Measurements from ENCODE around the gene NECAB2.

The NECAB2 gene

GRCh38 chr16:84029297-84030047 is 61.4 kb downstream of the NECAB2 start:
- no peak for DNase-seq

- DNase-seq: no peak
Observed at GRCh38 chr16:84031556-84031955, 63.5 kb downstream of the NECAB2 start.

DNA sequence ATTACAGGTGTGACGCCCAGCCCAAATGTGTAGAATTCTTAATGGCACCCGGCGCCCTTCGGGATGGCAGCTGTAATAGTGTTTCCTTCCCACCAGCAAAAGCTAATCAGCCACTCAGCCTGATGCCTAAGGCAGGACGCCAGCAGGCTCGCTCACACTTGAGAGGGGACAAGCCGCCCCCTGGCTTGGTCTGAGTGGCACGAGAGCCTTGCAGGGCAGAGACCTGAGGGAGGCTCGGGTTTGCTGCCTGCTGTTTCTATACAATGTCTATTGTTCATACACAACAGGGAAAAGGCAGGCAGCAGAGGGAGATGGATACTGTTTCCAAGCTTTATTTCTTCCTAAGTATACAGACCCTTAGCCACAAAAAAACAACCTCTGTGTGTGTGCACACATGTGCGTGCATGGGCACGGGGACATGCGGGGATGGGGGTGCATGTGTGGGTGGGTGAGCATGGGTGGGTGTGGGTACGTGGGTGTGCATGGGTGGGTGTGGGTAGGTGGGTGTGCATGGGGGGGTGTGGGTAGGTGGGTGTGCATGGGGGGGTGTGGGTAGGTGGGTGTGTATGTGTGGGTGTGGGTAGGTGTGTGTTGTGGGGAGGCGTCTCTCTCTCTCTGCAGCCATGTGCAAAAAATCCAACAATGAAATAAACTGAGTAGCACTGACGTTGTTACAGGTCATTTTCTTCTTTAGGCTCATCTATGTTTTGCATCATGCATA is 64.6 kb downstream of the NECAB2 start:
- DNase-seq: no peak

DNA sequence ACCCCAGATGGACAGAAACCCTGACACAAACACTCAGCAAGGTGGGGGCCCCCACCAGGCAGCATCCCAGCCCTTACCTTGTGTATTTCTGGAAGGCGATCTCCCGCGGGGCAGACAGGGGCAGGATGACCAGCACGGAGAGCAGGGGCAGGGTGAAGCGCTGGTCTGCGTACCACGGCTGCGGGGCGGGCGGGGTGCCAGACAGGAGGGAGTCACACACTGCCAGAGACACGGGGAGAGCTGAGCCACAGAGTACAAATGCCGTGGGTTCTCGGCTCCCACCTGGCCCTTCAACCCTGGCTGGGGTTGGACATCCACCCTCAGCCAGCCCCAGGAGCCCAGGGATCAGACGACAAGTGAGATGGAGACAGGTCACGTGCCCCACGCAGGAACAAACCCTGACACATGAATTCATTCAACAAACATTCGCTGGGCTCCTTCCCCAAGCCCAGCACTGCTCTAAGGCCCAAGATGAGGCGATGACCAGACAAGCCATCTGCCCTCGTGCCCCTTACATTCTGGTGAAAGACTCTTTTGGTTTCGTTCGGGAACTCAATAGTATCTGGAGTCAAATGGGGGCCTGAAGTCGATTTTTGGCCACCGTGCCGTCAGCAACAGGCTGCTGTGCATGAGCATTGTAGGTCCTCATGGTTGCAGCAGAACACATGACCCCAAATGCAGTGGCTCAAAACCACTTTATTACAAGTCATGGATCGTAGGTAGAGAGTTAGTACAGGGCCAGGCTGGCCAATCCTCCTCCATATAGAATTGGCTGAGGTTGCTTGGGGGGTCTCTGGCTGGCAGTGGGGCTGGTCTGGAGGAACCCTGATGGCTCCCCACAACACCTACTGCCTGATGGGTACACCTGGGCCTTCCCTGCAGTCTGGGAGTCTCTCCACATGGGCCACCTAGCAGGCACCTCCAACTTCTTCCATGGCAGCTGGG is 65.5 kb downstream of the NECAB2 start:
- no peak for DNase-seq

- DNase-seq: no peak
Observed at GRCh38 chr16:84034516-84034915, 66.5 kb downstream of the NECAB2 start.

GRCh38 chr16:84036131-84036530 is 68.1 kb downstream of the NECAB2 start:
- DNase-seq: no peak

DNA sequence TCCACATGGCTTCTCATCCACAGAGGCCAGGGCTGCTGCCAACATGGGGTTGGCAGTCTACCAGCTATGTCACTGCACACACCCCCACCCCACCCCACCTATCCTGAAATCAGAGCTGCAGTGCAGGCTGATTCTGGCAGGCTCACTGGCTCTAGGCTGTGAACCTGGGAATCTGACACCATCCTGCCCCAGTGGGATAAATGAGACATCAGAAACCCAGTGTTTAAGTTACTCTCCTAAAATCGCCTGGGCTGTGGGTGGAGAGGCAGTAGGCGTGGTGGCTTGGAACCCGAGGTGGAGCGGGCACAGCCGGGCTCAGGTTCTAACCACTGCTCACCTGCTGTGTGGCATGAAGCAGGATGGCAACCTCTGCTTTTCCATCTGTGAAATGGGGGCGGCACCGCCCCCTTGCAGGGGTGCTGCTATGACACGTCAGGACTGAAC is 69.0 kb downstream of the NECAB2 start:
- DNase-seq: no peak

GRCh38 chr16:84038469-84038868 is 70.4 kb downstream of the NECAB2 start:
- no peak for DNase-seq

DNA sequence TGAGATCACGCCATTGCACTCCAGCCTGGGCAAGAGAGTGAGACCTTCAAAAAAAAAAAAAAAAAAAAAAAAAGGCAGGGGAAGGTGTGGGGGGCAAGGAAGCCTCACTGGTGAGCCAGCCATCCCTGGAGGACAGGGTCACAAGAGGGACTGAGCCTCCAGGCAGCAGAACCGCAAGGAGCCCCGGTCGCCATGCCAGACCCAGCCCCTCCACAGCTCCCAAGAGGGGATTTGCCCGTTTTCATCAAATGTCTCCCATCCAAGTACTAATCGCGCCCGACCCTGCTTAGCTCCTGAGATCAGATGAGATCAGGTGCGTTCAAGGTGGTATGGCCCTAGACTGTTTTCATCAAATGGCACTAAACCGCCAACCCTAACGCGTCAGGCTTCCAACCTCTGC is 71.7 kb downstream of the NECAB2 start:
- no peak for DNase-seq

DNA sequence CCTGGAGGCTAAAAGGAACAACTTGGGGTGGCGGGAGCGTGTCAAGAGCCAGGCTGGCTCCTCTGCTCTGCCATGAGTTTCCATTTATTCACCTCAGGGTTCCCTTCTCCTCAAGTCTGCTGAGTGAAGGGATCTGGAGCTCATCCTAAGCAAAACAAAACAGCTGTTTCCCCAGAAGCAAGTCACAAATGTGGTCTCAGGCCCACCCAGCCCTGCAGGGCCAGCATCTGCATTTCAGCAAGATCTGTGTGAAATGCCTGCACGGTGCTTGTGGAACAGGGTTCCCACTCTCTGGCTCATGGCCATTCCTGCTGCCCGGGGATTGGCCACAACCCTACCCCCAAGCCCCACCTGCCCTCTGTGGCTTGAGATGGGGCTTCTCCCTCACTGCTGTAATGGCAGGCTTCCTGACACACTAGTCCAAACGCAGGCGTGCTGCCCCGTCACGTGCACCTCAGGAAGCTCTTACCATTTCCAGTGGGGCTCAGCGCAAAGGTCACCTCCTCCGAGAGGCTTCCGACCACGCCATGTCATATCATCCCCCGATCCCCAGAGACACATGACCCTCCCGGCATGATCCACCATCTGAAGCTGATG is 72.3 kb downstream of the NECAB2 start:
- DNase-seq: no peak

DNA sequence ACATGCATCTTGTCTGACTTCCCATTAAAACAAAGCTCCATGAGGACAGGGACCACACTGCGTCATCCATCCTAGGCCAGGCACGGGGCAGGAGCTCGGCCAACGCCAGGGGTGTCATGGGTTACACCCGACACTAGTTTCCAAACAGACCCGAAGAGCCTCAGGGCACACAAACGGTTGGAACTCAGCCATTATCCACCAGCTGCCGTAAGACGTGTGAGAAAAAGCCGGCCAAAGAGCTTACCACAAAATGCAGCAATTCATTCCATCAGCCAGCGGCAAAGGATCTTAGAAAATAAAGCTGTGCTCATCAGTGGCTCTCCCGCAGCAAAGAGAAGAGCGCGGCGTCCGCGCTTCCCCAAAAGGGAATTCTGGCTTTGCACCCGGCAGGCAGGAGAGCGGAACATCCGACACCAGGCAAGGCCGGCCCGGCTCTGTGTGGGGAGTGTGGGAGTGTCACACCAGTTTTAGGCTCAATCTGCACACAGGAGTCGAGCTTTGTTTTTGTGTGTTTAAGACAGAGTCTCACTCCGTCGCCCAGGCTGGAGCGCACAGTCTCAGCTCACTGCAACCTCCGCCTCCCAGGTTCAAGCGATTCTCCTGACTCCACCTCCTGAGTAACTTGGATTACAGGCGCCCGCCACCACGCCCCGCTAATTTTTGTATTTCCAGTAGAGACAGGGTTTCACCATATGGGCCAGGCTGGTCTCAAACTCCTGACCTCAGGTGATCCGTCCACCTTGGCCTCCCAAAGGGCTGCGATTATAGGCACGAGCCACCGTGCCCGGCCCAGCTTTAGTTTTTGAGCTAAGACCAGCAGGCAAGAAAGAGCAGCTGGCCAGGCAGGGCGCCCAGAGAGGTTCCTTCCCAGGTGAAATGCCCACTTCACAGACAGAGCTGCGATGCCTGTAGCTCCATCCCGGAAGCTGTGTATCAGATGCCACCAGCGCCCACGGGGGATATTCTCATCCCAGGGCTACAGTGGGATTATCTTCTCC is 73.1 kb downstream of the NECAB2 start:
- DNase-seq: no peak

DNA sequence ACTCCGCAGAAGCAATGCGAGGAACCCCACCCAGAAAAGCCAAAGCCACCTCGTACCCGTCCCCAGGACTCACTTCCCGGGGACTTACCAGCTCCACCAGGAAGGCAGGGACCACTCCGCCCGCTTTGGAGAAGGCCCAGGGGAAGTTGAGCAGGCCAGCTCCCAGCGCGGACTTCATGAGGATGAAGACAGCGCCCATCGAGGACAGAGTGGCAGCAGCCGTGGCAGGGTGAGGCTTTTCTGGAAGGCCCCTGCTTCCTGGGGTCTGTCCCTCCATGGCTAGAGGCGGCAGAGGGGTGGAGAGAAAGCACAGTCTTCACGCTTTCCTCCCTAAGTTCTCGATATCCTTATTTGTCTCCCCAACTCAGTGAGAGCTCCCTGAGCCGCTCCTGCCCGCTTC is 73.8 kb downstream of the NECAB2 start:
- DNase-seq: no peak

DNA sequence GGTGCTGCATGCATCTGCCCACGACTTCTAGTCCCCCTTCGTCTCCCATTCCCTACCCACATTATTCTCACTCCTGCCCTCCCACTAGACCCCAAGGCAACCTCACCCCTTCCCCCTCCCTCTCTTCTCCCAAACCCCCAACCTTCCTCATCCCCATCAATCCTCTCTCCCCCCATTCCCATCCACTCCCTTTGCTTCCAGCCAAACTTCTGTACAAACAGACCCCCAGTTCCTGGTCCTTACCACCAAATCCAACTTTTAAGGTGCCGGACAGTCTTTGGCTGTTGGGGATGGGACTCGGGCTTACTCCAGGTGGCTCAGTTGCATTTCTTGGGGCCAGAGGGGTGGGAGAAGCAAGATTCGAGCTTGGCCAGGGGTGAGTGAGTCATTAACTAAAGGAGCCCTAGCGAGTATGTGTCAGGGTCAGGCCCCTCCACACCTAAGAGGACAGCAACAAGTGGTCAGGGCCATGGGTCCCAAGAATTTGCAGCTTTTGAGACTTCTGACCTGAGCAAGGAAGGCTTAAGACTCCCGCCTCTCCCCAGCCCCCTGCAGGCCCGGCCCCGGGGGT is 74.3 kb downstream of the NECAB2 start, which contains the start of gene SLC38A8:
TSS of gene SLC38A8 (minus strand) at position 488 of the 571 bp plus-strand sequence. CDS start 638 bp downstream, outside the sequence.
- DNase-seq: no peak

GRCh38 chr16:84042879-84043485 is 74.9 kb downstream of the NECAB2 start:
- DNase-seq: no peak

DNA sequence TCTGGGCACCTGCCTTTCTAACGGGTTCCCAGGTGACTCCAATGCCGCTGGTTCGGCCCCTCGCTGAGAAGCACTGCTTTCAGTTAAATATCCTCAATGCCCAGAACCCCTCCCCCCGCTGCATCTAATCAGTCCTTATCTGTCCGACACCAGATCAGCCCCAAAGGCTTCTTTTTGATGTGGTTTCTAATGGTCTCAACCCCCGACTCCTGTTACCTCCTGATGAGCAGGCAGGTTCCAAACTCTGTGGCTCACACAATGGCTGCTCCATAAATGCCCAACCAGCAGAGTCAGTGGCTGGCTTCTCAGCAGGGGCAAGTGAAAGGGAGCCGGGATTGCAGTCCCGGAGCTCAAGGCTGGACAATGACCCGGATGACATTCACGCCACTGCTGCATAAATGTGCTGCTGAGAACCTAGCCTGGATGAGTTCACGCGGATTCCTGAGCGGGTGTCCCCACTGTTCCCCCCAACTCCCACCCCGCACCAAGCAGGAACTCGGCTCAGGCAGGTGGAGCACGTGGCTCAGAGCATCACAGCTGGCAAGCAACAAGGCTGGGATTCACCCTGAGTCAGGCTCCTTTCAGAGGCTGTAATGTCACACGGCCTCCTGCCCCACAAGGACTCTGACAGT is 75.6 kb downstream of the NECAB2 start:
- DNase-seq: no peak

DNA sequence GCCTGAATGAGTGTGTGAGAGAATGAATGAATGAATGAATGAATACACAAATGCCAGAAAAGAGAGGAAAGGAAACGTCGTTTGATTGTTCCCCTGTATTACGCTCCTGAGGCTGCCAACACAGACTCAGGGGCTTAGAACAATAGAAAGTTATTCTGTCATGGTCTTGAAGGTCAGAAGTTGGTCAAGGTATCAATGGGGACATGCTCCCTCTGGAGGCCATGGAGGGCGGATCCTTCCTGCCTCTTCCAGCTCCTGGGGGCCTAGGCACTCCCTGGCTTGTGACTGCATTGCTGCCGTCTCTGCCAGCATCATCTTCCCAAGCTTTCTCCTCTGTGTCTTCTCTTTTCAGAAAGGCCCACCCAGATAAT is 76.1 kb downstream of the NECAB2 start:
- DNase-seq: no peak

DNA sequence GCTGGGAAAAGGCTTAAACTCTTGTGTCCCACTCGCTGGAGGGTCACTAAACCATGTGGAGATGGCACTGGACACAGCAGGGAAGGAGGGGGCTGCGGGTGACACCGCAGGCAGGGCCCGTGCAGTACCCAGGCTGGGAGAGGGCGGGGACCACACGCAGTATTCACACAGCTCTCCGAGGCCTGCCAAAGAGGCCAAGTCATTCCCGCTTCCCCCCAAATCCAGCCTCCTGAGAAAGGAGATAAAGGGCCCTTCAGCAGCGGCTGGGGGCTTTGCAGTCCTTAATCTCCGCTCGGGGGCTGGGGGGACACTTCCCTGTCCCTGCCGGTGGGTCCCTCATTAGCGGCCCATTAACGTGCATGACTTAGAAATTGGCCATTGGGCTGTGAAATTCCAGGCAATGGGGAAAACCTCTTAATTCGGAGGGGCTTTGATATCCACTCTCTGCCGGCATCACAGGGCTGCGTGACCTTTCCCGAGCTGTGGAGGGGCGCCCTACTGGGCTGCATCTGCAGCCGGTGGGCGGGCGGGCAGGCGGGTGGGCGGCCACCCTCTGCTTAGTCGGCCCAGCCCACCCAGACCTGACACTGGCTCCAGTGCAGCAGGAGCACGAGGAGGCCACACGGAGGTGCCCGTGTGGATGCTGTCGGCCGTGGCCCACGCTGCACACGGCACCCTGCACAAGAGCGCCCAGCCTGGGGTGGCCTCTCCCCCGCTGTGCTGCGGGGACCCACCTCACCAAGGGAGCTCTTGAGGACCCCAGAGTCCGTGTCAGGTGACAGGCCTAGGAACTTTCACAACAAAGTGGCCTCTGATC is 77.2 kb downstream of the NECAB2 start:
- no peak for DNase-seq

DNA sequence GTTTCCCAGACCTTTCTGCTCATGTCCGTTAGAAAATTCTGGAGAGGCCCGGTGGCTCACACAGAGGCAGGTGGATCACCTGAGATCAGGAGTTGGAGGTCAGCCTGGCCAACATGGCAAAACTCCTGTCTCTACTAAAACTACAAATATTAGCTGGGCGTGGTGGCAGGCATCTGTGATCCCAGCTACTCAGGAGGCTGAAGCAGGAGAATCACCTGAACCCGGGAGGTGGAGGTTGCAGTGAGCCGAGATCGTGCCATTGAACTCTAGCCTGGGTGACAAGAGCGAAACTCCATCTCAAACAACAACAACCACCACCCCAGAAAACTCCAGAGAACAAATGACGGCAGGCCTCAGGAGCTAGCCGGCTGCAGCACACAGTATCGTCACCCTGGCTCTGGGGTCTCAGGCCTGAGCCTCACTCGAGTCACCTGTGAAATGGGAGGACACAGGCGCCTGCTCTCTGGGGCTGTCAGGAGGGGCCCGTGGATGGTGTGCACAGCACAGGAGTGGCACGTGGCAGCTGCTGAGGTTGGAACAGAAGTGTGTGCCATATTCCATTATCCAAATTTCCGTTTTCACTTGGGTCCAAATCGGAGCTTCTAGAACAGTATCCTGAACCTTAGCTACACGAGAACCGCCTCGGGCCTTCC is 77.9 kb downstream of the NECAB2 start:
- DNase-seq: no peak

- DNase-seq: no peak
Observed at GRCh38 chr16:84047206-84047605, 79.2 kb downstream of the NECAB2 start.

Data from CD4-positive, alpha-beta T cell treated with Interleukin-1 beta for 1 hour (primary cell).